SK-N-MC (cell line): Measurements from ENCODE around the gene BHLHA15.

Experiments used
- EZH2 ChIP-seq: fragments of 200-600 bp; sonication (generic); IDR thresholded peaks from one replicate; pipeline ENCODE4 v1.6.1; 2017; ENCODE audit warnings: antibody characterized with exemption
- POLR2AphosphoS5 ChIP-seq: IDR thresholded peaks from 2 replicates; pipeline ENCODE4 v1.6.1; 2012; ENCODE audit warnings: mild to moderate bottlenecking, low read depth, low read length, borderline replicate concordance

- no peak for TF ChIP-seq EZH2
- no peak for TF ChIP-seq POLR2AphosphoS5
These were observed 21.6 kb downstream of the BHLHA15 start for GRCh38 chr7:98232799-98233198.
